Heart left ventricle (tissue), 16 donors: ENCODE results near the gene CALCOCO1. TPM values are rescaled to one million over a fixed set of nuclear protein-coding genes. Genes with fewer than 3 reads are reported as not detected.

Experiments
- ATAC-seq, 4 donors: fragments of 200-7000 bp; cut with Tn5 transposase; one replicate each; pipeline ENCODE4 v1.9.1; 2020 to 2022; ENCODE audit warnings: moderate library complexity in 4 of 4, mild to moderate bottlenecking in 3 of 4, moderate number of reproducible peaks in 1 of 4
- DNase-seq, 5 donors: peaks; one replicate each; pipeline ENCODE4 v3.0.0-alpha.2; 2020
- H3K27ac ChIP-seq, 12 donors: fragments of 200-600 bp; sonication (generic) in 4 of 12; one replicate each; pipeline versions ENCODE4 v1.5.0 to v1.8.0; 2016 to 2022; ENCODE audit warnings: mild to moderate bottlenecking in 2 of 12
- H3K27me3 ChIP-seq, 9 donors: fragments of 200-600 bp; sonication (generic) in 2 of 9; one replicate each; pipeline versions ENCODE4 v1.5.1 to v1.8.0; 2016 to 2022; ENCODE audit warnings: mild to moderate bottlenecking in 3 of 9
- H3K36me3 ChIP-seq, 9 donors: fragments of 200-600 bp; sonication (generic) in 2 of 9; one replicate each; pipeline versions ENCODE4 v1.5.0 to v1.8.0; 2018 to 2022; ENCODE audit warnings: mild to moderate bottlenecking in 2 of 9
- H3K4me1 ChIP-seq, 12 donors: fragments of 200-600 bp; sonication (generic) in 4 of 12; one replicate each; pipeline versions ENCODE4 v1.5.0 to v1.8.0; 2016 to 2022; ENCODE audit warnings: mild to moderate bottlenecking in 3 of 12
- H3K4me3 ChIP-seq, 12 donors: fragments of 200-600 bp; sonication (generic) in 4 of 12; one replicate each; pipeline versions ENCODE4 v1.5.0 to v1.8.0; 2017 to 2022; ENCODE audit warnings: mild to moderate bottlenecking in 9 of 12, moderate library complexity in 4 of 12
- H3K9me3 ChIP-seq, 12 donors: fragments of 200-600 bp; sonication (generic) in 4 of 12; one replicate each; pipeline versions ENCODE4 v1.5.0 to v1.8.0; 2016 to 2022; ENCODE audit warnings: mild to moderate bottlenecking in 1 of 12
- CTCF ChIP-seq, 12 donors: fragments of 200-600 bp; sonication (generic) in 4 of 12; IDR thresholded peaks; one replicate each; pipeline versions ENCODE4 v1.5.0 to v1.8.0; 2018 to 2022; ENCODE audit warnings: antibody characterized with exemption in 12 of 12, mild to moderate bottlenecking in 5 of 12
- POLR2A ChIP-seq, 2 donors: fragments of 450-650 bp; IDR thresholded peaks; one replicate each; pipeline ENCODE4 v1.6.1; 2017; ENCODE audit warnings: antibody characterized with exemption in 2 of 2, mild to moderate bottlenecking in 2 of 2, moderate library complexity in 2 of 2
- WGBS, 4 donors: extraction: QIAGEN DNeasy Blood & Tissue Kit in 2 of 4; methylation state at CpG; one replicate each; pipeline versions ENCODE4 v1.1.5 to v1.1.7; 2013 to 2018; 5-methylcytosine and 5-hydroxymethylcytosine counted together
- intact Hi-C, 10 donors: fragments of 100-400 bp; cut with DNase I; formaldehyde crosslinking; loops; one replicate each; pipeline versions ENCODE4 v1.11.1 to v1.14.2; 2022
- polyA plus RNA-seq, 2 donors: library from polyadenylated mRNA; stranded (reverse); fragments of 200-250 nt; gene quantifications; one replicate each; pipeline ENCODE4 v1.2.3, GENCODE V29; 2013
- total RNA-seq, 9 donors: library from RNA; depleted of rRNA in 2 of 9; stranded (reverse); fragments of >200 nt in 2 of 9; fragmentation: NEBNext Ultra II Directional in 3 of 9; extraction: Animal tissue kit (Norgen Biotek cat#: 25700) in 3 of 9; gene quantifications; one replicate each; pipeline versions ENCODE4 v1.1.0 to v1.2.4, GENCODE V29; 2016 to 2023
- donor health status: ischemic (EF 13 %, LVEDD 7.1; RV severe dilation, severe dysfunction).
- donor health status: healthy with polysubstance abuse.
- donor health status: DM: no; HTN: yes; CAD: no.
- donor health status: DM: no; HTN: no; CAD: no.
- donor health status: ischemic (EF 25% LVEDD 6.9; RV normal size, moderate dysfunction).
- donor health status: ischemic (EF 25% LVEDD 5.7; RV mildly dilated, moderate dysfunction).
- donor health status: healthy.
- donor health status: DM: yes; HTN: yes; CAD: no.
- donor health status: ischemic (EF 35%, LVEDD 5.7; RV mildly dilated, moderate dysfunction).
- donor health status: nonischemic (EF 11% LVEDD 7.7; RV severe dilation, severe dysfunction).
- donor health status: DM: yes; HTN: yes; CAD: no.
- donor health status: PGD.
- donor health status: ischemic (EF 29% LVEDD 5.4; RV normal size, mild dysfunction).
- donor health status: nonischemic (EF 23%, LVEDD 6.1; RV moderate dilation, normal function).

The CALCOCO1 gene
- total and polyA plus RNA-seq, 11 donors, result 86.7 to 352 (median 197) TPM

GRCh38 chr12:53670971-53671370, 56.3 kb downstream of the CALCOCO1 start:
- no peak overlapping the region for H3K4me3 ChIP-seq
- H3K36me3 ChIP-seq, result peaks cover 0 to 86% (median 77%) of the 10 kb centered on the region in 9 donors
- intact Hi-C loops, result loop anchor here in 1 of 10 donors (5.0 to 10.0 kb wide), 2 partner anchors 46 to 129 kb away; partner anchors contain the start of gene ATF7
- TF ChIP-seq POLR2A (IDR thresholded peaks at IDR 0.05) (no peak), CTCF (IDR thresholded peaks at IDR 0.05) (no peak)
- H3K27me3 ChIP-seq, result no peaks in the 10 kb centered on the region
- no peak for ATAC-seq
- no peak for DNase-seq
- H3K27ac ChIP-seq, result no peak overlapping the region
- peaks cover 0 to 62% (median 20%) of the 10 kb centered on the region in 12 donors for H3K4me1 ChIP-seq
- H3K9me3 ChIP-seq, result no peaks in the 10 kb centered on the region

- Histone ChIP-seq H3K27me3 (no peaks in the 10 kb centered on the region), H3K27ac (peak overlapping the region in 1 of 12 donors; percentile 18), H3K4me3 (no peak overlapping the region), H3K9me3 (no peaks in the 10 kb centered on the region), H3K4me1 (peaks cover 0 to 61% (median 19%) of the 10 kb centered on the region in 12 donors), H3K36me3 (peaks cover 0 to 93% (median 84%) of the 10 kb centered on the region in 9 donors)
- WGBS, 4 donors, result 84 to 90% (median 88%) methylated on average over 7 of the region's 7 CpGs
- intact Hi-C loops, result loop anchor here in 1 of 10 donors (5.0 to 10.0 kb wide), 2 partner anchors 46 to 128 kb away; partner anchors contain the start of gene ATF7
- ATAC-seq (no peak), DNase-seq (no peak)
- TF ChIP-seq CTCF (IDR thresholded peaks at IDR 0.05) (no peak), POLR2A (IDR thresholded peaks at IDR 0.05) (no peak)
Measured at GRCh38 chr12:53670308-53670707, 56.9 kb downstream of the CALCOCO1 start.

GRCh38 chr12:53667080-53667479, 60.2 kb downstream of the CALCOCO1 start:
- TF ChIP-seq POLR2A (IDR thresholded peaks at IDR 0.05) (no peak), CTCF (IDR thresholded peaks at IDR 0.05) (no peak)

GRCh38 chr12:53664936-53665335, 62.3 kb downstream of the CALCOCO1 start:
- Histone ChIP-seq H3K4me1 (peaks cover 0 to 26% (median 13%) of the 10 kb centered on the region in 12 donors), H3K27ac (peak overlapping the region in 2 of 12 donors; percentile 5 to 34), H3K4me3 (no peak overlapping the region), H3K27me3 (no peaks in the 10 kb centered on the region), H3K36me3 (peaks cover 0 to 71% (median 69%) of the 10 kb centered on the region in 9 donors), H3K9me3 (no peaks in the 10 kb centered on the region)
- no peak for DNase-seq
- 72 to 78% (median 76%) methylated on average over 7 of the region's 7 CpGs for WGBS, 4 donors
- TF ChIP-seq POLR2A (IDR thresholded peaks at IDR 0.05) (no peak), CTCF (IDR thresholded peaks at IDR 0.05) (no peak)
- intact Hi-C loops, result loop anchor here in 1 of 10 donors (5.0 kb wide), 1 partner anchor 38 kb away; the partner anchor contains the start of gene ATF7
- no peak for ATAC-seq

More at GRCh38 chr12:53667080-53667479, 60.2 kb downstream of the CALCOCO1 start:
- peak overlapping the region in 3 of 12 donors; percentile 34 to 54 (median 34) for H3K27ac ChIP-seq
- 86 to 97% (median 95%) methylated on average over 2 of the region's 2 CpGs for WGBS, 4 donors
- H3K4me3 ChIP-seq, result no peak overlapping the region
- H3K4me1 ChIP-seq, result peaks cover 0 to 35% (median 6%) of the 10 kb centered on the region in 12 donors
- no peaks in the 10 kb centered on the region for H3K9me3 ChIP-seq
- ATAC-seq (no peak), DNase-seq (no peak)
- intact Hi-C loops, result no loop called here
- peaks cover 0 to 93% (median 90%) of the 10 kb centered on the region in 9 donors for H3K36me3 ChIP-seq
- H3K27me3 ChIP-seq, result no peaks in the 10 kb centered on the region
